ENCODE results near the gene SNCB.

DNA sequence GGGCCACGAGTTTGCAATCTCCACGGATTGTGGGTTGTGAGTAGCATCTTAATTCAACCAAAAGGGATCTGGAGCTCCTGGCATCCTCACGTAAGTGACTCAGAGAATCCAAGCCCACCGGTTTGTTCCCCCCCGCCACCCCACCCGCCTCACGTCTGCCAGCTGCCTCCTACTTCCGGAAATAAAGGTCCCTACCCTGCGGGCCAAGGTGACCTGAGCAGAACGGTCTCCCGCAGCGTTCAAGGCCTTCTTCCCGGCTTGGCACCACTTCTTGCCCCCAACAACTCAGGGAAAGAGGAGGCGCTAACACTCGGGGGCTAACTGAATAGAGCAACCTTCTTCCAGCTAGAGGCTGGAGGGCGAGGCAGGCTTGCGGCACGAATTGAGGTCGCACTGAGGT lies 11.6 kb downstream of the SNCB start:
- TF ChIP-seq, protein P1, sequence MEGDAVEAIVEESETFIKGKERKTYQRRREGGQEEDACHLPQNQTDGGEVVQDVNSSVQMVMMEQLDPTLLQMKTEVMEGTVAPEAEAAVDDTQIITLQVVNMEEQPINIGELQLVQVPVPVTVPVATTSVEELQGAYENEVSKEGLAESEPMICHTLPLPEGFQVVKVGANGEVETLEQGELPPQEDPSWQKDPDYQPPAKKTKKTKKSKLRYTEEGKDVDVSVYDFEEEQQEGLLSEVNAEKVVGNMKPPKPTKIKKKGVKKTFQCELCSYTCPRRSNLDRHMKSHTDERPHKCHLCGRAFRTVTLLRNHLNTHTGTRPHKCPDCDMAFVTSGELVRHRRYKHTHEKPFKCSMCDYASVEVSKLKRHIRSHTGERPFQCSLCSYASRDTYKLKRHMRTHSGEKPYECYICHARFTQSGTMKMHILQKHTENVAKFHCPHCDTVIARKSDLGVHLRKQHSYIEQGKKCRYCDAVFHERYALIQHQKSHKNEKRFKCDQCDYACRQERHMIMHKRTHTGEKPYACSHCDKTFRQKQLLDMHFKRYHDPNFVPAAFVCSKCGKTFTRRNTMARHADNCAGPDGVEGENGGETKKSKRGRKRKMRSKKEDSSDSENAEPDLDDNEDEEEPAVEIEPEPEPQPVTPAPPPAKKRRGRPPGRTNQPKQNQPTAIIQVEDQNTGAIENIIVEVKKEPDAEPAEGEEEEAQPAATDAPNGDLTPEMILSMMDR (IDR thresholded peaks at IDR 0.05; ENCODE audit: low read depth, low read length), result no peak
- TF ChIP-seq POLR2A (IDR thresholded peaks at IDR 0.05; ENCODE audit: extremely low read depth, insufficient read length), result no peak
- TF ChIP-seq, protein P2, sequence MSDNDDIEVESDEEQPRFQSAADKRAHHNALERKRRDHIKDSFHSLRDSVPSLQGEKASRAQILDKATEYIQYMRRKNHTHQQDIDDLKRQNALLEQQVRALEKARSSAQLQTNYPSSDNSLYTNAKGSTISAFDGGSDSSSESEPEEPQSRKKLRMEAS (IDR thresholded peaks at IDR 0.05; ENCODE audit: low read depth, low read length), result no peak
